Measurements from ENCODE around the gene STAP1.

GRCh38 chr4:67533112-67533511 is 25.4 kb upstream of the STAP1 start:
- no peak for TF ChIP-seq EZH2 (IDR thresholded peaks at IDR 0.05; ENCODE audit: low read depth, unreplicated experiment)
- TF ChIP-seq CTCF (conservative IDR thresholded peaks at IDR 0.05; ENCODE audit: low read depth in 2 of 2), result no peak
- no peak for TF ChIP-seq CREB1 (CRISPR knock-in tag; IDR thresholded peaks at IDR 0.05; ENCODE audit: low read depth)
- TF ChIP-seq EZH2phosphoT487 (IDR thresholded peaks at IDR 0.05; ENCODE audit: unreplicated experiment), result no peak
- TF ChIP-seq POLR2AphosphoS5 (IDR thresholded peaks at IDR 0.05; ENCODE audit: low read depth), result no peak
- TF ChIP-seq JUNB (IDR thresholded peaks at IDR 0.05; ENCODE audit: unreplicated experiment), result no peak
- TF ChIP-seq STAT1 (IDR thresholded peaks at IDR 0.05; ENCODE audit: unreplicated experiment), result no peak
- TF ChIP-seq ZNF331 (CRISPR knock-in tag; IDR thresholded peaks at IDR 0.05; ENCODE audit: low read depth), result no peak
- TF ChIP-seq NANOG (IDR thresholded peaks at IDR 0.05; ENCODE audit: borderline replicate concordance), result no peak
- TF ChIP-seq, protein P1, sequence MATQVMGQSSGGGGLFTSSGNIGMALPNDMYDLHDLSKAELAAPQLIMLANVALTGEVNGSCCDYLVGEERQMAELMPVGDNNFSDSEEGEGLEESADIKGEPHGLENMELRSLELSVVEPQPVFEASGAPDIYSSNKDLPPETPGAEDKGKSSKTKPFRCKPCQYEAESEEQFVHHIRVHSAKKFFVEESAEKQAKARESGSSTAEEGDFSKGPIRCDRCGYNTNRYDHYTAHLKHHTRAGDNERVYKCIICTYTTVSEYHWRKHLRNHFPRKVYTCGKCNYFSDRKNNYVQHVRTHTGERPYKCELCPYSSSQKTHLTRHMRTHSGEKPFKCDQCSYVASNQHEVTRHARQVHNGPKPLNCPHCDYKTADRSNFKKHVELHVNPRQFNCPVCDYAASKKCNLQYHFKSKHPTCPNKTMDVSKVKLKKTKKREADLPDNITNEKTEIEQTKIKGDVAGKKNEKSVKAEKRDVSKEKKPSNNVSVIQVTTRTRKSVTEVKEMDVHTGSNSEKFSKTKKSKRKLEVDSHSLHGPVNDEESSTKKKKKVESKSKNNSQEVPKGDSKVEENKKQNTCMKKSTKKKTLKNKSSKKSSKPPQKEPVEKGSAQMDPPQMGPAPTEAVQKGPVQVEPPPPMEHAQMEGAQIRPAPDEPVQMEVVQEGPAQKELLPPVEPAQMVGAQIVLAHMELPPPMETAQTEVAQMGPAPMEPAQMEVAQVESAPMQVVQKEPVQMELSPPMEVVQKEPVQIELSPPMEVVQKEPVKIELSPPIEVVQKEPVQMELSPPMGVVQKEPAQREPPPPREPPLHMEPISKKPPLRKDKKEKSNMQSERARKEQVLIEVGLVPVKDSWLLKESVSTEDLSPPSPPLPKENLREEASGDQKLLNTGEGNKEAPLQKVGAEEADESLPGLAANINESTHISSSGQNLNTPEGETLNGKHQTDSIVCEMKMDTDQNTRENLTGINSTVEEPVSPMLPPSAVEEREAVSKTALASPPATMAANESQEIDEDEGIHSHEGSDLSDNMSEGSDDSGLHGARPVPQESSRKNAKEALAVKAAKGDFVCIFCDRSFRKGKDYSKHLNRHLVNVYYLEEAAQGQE (IDR thresholded peaks at IDR 0.05; ENCODE audit: unreplicated experiment), result no peak
- TF ChIP-seq, protein P2, sequence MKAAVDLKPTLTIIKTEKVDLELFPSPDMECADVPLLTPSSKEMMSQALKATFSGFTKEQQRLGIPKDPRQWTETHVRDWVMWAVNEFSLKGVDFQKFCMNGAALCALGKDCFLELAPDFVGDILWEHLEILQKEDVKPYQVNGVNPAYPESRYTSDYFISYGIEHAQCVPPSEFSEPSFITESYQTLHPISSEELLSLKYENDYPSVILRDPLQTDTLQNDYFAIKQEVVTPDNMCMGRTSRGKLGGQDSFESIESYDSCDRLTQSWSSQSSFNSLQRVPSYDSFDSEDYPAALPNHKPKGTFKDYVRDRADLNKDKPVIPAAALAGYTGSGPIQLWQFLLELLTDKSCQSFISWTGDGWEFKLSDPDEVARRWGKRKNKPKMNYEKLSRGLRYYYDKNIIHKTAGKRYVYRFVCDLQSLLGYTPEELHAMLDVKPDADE (IDR thresholded peaks at IDR 0.05), result no peak
- no peak for TF ChIP-seq ZNF462 (CRISPR knock-in tag; IDR thresholded peaks at IDR 0.05)
- TF ChIP-seq ZNF114 (CRISPR knock-in tag; IDR thresholded peaks at IDR 0.05), result no peak
